Spleen (tissue), 11 donors: ENCODE measurements around the gene FLOT2. TPM values are rescaled to one million over a fixed set of nuclear protein-coding genes. Genes with fewer than 3 reads are reported as not detected.
A peak's percentile ranks its signal among the peaks of the same experiment; 100 is the strongest.

Experiments used
- DNase-seq: peaks from one replicate; pipeline ENCODE4 v3.0.0-alpha.2; 2020
- H3K27ac ChIP-seq, 8 donors: fragments of 200-600 bp; sonication (generic) in 7 of 8; 1 replicate in 4 of 8; 2 replicates in 4 of 8; pipeline versions ENCODE4 v1.5.0 to v1.8.0; 2016 to 2021; ENCODE audit warnings: inconsistent platforms in 4 of 8, mild to moderate bottlenecking in 4 of 8, moderate library complexity in 1 of 8
- H3K27me3 ChIP-seq, 7 donors: fragments of 200-600 bp; sonication (generic) in 6 of 7; replicated peaks in 1 of 7; 1 replicate in 4 of 7; 2 replicates in 3 of 7; pipeline versions ENCODE4 v1.5.0 to v1.8.0; 2016 to 2021; ENCODE audit warnings: inconsistent platforms in 3 of 7, mild to moderate bottlenecking in 1 of 7
- H3K36me3 ChIP-seq, 6 donors: fragments of 200-600 bp; sonication (generic) in 5 of 6; 1 replicate in 4 of 6; 2 replicates in 2 of 6; pipeline versions ENCODE4 v1.5.0 to v1.8.0; 2016 to 2021; ENCODE audit warnings: inconsistent platforms in 2 of 6
- H3K4me1 ChIP-seq, 6 donors: fragments of 200-600 bp; sonication (generic) in 5 of 6; 1 replicate in 3 of 6; 2 replicates in 3 of 6; pipeline versions ENCODE4 v1.5.0 to v1.8.0; 2016 to 2021; ENCODE audit warnings: inconsistent platforms in 3 of 6
- H3K4me3 ChIP-seq, 8 donors: fragments of 200-600 bp; sonication (generic) in 7 of 8; 1 replicate in 4 of 8; 2 replicates in 4 of 8; pipeline versions ENCODE4 v1.5.0 to v1.8.0; 2016 to 2021; ENCODE audit warnings: inconsistent platforms in 4 of 8, mild to moderate bottlenecking in 4 of 8, moderate library complexity in 2 of 8
- H3K9me3 ChIP-seq, 8 donors: fragments of 200-600 bp; sonication (generic) in 7 of 8; 1 replicate in 4 of 8; 2 replicates in 4 of 8; pipeline versions ENCODE4 v1.5.0 to v1.8.0; 2016 to 2021; ENCODE audit warnings: inconsistent platforms in 4 of 8
- CTCF ChIP-seq, 11 experiments: fragments of 200-600 bp in 7 of 11; fragments of 450-650 bp in 4 of 11; sonication (generic) in 4 of 11; IDR thresholded peaks in 8 of 11; conservative IDR thresholded peaks in 3 of 11; 1 replicate in 7 of 11; 2 replicates in 4 of 11; pipeline versions ENCODE4 v1.4.0 to v1.8.0; 2016 to 2021; ENCODE audit warnings: antibody characterized with exemption in 11 of 11, inconsistent platforms in 4 of 11, mild to moderate bottlenecking in 1 of 11
- POLR2A ChIP-seq, 3 donors: fragments of 450-650 bp; IDR thresholded peaks; one replicate each; pipeline ENCODE4 v1.5.1; 2017; ENCODE audit warnings: antibody characterized with exemption in 3 of 3, mild to moderate bottlenecking in 1 of 3
- POLR2AphosphoS5 ChIP-seq, 3 donors: sonication (generic); formaldehyde crosslinking; IDR thresholded peaks; one replicate each; pipeline ENCODE4 v1.5.1; 2017; ENCODE audit warnings: antibody characterized with exemption in 3 of 3
- WGBS, 5 donors: extraction: QIAGEN DNeasy Blood & Tissue Kit in 3 of 5; methylation state at CpG; one replicate each; pipeline versions ENCODE4 v1.1.5 to v1.1.7; 2013 to 2018; 5-methylcytosine and 5-hydroxymethylcytosine counted together
- intact Hi-C: fragments of 100-400 bp; cut with DNase I; formaldehyde crosslinking; loops from one replicate; pipeline ENCODE4 v1.15.0; 2023; ENCODE audit warnings: low total_unique reads
- polyA plus RNA-seq, 3 donors: library from polyadenylated mRNA; stranded (reverse); fragments of 200-250 nt; gene quantifications; one replicate each; pipeline ENCODE4 v1.2.1, GENCODE V29; 2013
- total RNA-seq, 7 donors: library from RNA; depleted of rRNA in 3 of 7; stranded (reverse); fragments of >200 nt in 3 of 7; fragmentation: NEBNext Ultra II Directional in 4 of 7; extraction: Animal tissue kit (Norgen Biotek cat#: 25700) in 4 of 7; gene quantifications; one replicate each; pipeline versions ENCODE4 v1.1.0 to v1.2.1, GENCODE V29; 2016 to 2021
- donor health status: healthy with polysubstance abuse.
- donor health status: DM: no; HTN: no; CAD: no; lungs with moderate emphysema.
- donor health status: DM: no; HTN: no; CAD: no.
- donor health status: Bipolar disorder and iron deficiency.
- donor health status: healthy.
- donor health status: DM: no; HTN: no; CAD: no.
- donor health status: DM: yes; HTN: yes; CAD: no.

FLOT2 gene
- total and polyA plus RNA-seq, 10 donors, result 80.8 to 259 (median 184) TPM

- Histone ChIP-seq H3K4me3 (no peak overlapping the region), H3K9me3 (no peaks in the 10 kb centered on the region), H3K4me1 (peaks cover 8 to 19% (median 15%) of the 10 kb centered on the region in 6 donors), H3K36me3 (no peaks in the 10 kb centered on the region), H3K27me3 (no peaks in the 10 kb centered on the region), H3K27ac (no peak overlapping the region)
- no peak for TF ChIP-seq CTCF (IDR thresholded peaks at IDR 0.05 in 8 of 11, conservative IDR thresholded peaks at IDR 0.05 in 3 of 11)
- TF ChIP-seq POLR2A (IDR thresholded peaks at IDR 0.05), result no peak
- TF ChIP-seq POLR2AphosphoS5 (IDR thresholded peaks at IDR 0.05), result no peak
- intact Hi-C loops, result no loop called here
- whole genome bisulfite sequencing, 5 donors, result 88 to 96% (median 91%) methylated on average over 10 of the region's 10 CpGs
- peak; percentile 18 for DNase-seq
Observed at GRCh38 chr17:28846231-28846630, 51.3 kb downstream of the FLOT2 start.

- WGBS, 5 donors, result 94 to 96% (median 95%) methylated on average over 6 of the region's 6 CpGs
- Histone ChIP-seq H3K27ac (no peak overlapping the region), H3K4me3 (no peak overlapping the region), H3K36me3 (no peaks in the 10 kb centered on the region), H3K9me3 (no peaks in the 10 kb centered on the region), H3K4me1 (peaks cover 9 to 43% (median 31%) of the 10 kb centered on the region in 6 donors), H3K27me3 (no peaks in the 10 kb centered on the region)
- DNase-seq, result no peak
- intact Hi-C loops, result no loop called here
- TF ChIP-seq CTCF (IDR thresholded peaks at IDR 0.05 in 8 of 11, conservative IDR thresholded peaks at IDR 0.05 in 3 of 11), result no peak
- TF ChIP-seq POLR2AphosphoS5 (IDR thresholded peaks at IDR 0.05), result no peak
- no peak for TF ChIP-seq POLR2A (IDR thresholded peaks at IDR 0.05)
Observed at GRCh38 chr17:28843816-28844148, 53.8 kb downstream of the FLOT2 start.

- H3K9me3 ChIP-seq, result no peaks in the 10 kb centered on the region
- peak in 4 of 11 experiments; percentile 16 to 40 (median 24) for TF ChIP-seq CTCF (IDR thresholded peaks at IDR 0.05 in 8 of 11, conservative IDR thresholded peaks at IDR 0.05 in 3 of 11)
- TF ChIP-seq POLR2AphosphoS5 (IDR thresholded peaks at IDR 0.05), result peak; percentile 93 to 95 (median 94)
- TF ChIP-seq POLR2A (IDR thresholded peaks at IDR 0.05), result peak in 2 of 3 donors; percentile 48 to 53
- H3K27ac ChIP-seq, result peak within 1 kb of the TSS; percentile 72 to 89 (median 81)
- no peaks in the 10 kb centered on the region for H3K27me3 ChIP-seq
- DNase-seq, result peak; percentile 96
- peaks cover 9 to 46% (median 31%) of the 10 kb centered on the region in 6 donors for H3K4me1 ChIP-seq
- H3K4me3 ChIP-seq, result peak within 1 kb of the TSS; percentile 69 to 91 (median 76)
- peaks cover 0 to 5% (median 0%) of the 10 kb centered on the region in 6 donors for H3K36me3 ChIP-seq
- intact Hi-C loops, result no loop called here
- WGBS, 5 donors, result 1% methylated on average over 37 to 44 of the region's 44 CpGs
Observed at GRCh38 chr17:28842282-28843012, 55.1 kb downstream of the FLOT2 start, which contains the start of gene FAM222B. TSS of gene FAM222B (minus strand) at chr17:28842790. CDS start at chr17:28766667, 76,123 bp downstream.

- H3K27me3 ChIP-seq, result no peaks in the 10 kb centered on the region
- peak overlapping the region; percentile 69 to 91 (median 76) for H3K4me3 ChIP-seq
- peak overlapping the region; percentile 72 to 89 (median 81) for H3K27ac ChIP-seq
- no peaks in the 10 kb centered on the region for H3K9me3 ChIP-seq
- TF ChIP-seq POLR2A (IDR thresholded peaks at IDR 0.05) (no peak), POLR2AphosphoS5 (IDR thresholded peaks at IDR 0.05) (no peak), CTCF (IDR thresholded peaks at IDR 0.05 in 8 of 11, conservative IDR thresholded peaks at IDR 0.05 in 3 of 11) (no peak)
- intact Hi-C loops, result no loop called here
- no peak for DNase-seq
- H3K36me3 ChIP-seq, result peaks cover 0 to 8% (median 0%) of the 10 kb centered on the region in 6 donors
- WGBS, 5 donors, result 5 to 12% (median 8%) methylated on average over 6 of the region's 6 CpGs
- peaks cover 9 to 46% (median 31%) of the 10 kb centered on the region in 6 donors for H3K4me1 ChIP-seq
Observed at GRCh38 chr17:28841901-28842281, 55.6 kb downstream of the FLOT2 start.
